ENCODE data around the gene OVCA2. TPM values are rescaled to one million over a fixed set of nuclear protein-coding genes. Genes with fewer than 3 reads are reported as not detected.
A peak's percentile ranks its signal among the peaks of the same experiment; 100 is the strongest.

OVCA2 gene
- total RNA-seq, 2 donors from 2014 or later: 41.0 to 49.8 TPM

DNA sequence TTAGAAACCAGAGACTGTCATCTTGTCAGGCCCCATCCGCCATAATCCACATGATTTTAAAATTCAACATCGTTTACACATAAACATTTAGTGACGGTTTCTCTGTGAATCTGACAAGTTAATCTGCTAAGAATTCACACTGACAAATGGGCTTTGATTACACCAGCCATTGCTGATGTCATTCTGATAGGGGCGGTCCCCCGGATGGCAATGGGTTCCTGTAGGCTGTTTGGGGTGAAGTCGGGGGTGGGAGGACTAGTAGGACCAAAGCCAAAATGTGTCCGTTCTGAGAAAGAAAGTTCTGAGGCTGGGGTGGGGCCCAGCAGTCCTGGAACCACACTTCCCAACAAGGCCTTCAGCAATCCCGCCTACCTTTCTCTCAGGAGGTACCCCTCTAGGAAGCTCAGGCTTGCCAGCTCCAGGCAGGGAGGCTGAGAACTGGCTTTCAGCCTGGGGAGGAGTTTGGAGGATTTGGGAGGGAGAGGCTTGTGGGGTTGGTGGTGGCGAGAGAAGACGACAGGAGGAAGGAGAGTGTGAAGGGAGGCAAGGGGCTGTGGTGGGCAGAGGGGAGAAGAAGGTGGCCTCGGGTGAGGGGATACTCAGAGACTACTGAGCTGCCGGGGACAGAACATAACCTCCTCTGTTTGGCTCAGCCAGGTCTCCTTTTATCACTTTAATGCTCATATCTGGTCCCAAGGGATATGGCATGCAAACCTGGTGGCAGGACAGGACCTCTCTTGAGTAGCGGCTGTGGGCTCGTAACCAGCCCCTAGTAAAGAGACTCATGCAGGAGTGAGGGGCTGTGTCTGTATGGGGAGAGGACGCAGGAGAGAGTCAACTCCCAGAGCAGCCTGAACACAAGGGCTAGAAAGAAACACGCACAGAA is 21.7 kb downstream of the OVCA2 start:
- Histone ChIP-seq H3K9ac (ENCODE audit: low read depth in 2 of 2, low read length in 2 of 2) (peak overlapping the region in 1 of 2 donors; percentile 43), H3K36me3 (no peaks in the 10 kb centered on the region), H3K4me3 (no peak overlapping the region), H3K9me3 (no peaks in the 10 kb centered on the region), H3K27ac (peak overlapping the region; percentile 67), H3K27me3 (no peaks in the 10 kb centered on the region), H3K4me1 (peaks cover 3% of the 10 kb centered on the region)
- DNase-seq: no peak
- intact Hi-C loops (cut with DNase I): no loop called here
- TF ChIP-seq, protein P1, sequence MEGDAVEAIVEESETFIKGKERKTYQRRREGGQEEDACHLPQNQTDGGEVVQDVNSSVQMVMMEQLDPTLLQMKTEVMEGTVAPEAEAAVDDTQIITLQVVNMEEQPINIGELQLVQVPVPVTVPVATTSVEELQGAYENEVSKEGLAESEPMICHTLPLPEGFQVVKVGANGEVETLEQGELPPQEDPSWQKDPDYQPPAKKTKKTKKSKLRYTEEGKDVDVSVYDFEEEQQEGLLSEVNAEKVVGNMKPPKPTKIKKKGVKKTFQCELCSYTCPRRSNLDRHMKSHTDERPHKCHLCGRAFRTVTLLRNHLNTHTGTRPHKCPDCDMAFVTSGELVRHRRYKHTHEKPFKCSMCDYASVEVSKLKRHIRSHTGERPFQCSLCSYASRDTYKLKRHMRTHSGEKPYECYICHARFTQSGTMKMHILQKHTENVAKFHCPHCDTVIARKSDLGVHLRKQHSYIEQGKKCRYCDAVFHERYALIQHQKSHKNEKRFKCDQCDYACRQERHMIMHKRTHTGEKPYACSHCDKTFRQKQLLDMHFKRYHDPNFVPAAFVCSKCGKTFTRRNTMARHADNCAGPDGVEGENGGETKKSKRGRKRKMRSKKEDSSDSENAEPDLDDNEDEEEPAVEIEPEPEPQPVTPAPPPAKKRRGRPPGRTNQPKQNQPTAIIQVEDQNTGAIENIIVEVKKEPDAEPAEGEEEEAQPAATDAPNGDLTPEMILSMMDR (IDR thresholded peaks at IDR 0.05): no peak

DNA sequence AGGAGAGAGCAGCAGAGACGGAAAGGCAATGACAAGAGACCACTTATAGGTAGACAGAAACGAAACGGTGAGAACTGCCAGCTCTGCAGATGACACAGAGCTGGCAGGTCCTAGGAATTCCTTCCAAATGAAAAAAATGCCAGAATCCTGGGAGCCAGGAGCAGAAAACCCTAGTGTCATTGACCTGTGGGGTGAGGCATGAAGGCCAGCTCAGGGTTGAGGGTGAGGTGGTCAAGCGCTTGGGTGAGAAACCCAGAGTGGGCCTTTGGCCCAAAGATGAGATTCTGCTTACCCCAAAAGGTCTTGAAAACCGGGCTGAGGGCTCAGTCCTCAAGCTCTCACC is 22.3 kb downstream of the OVCA2 start:
- DNase-seq: no peak
- H3K4me3 ChIP-seq: no peak overlapping the region
- H3K36me3 ChIP-seq: no peaks in the 10 kb centered on the region
- TF ChIP-seq, protein P1 (IDR thresholded peaks at IDR 0.05): no peak
- H3K27me3 ChIP-seq: no peaks in the 10 kb centered on the region
- no peaks in the 10 kb centered on the region for H3K4me1 ChIP-seq
- H3K9me3 ChIP-seq: no peaks in the 10 kb centered on the region
- peak overlapping the region in 1 of 2 donors; percentile 43 for H3K9ac ChIP-seq (ENCODE audit: low read depth in 2 of 2, low read length in 2 of 2)
- intact Hi-C loops (cut with DNase I): no loop called here
- H3K27ac ChIP-seq: peak overlapping the region; percentile 67

DNA sequence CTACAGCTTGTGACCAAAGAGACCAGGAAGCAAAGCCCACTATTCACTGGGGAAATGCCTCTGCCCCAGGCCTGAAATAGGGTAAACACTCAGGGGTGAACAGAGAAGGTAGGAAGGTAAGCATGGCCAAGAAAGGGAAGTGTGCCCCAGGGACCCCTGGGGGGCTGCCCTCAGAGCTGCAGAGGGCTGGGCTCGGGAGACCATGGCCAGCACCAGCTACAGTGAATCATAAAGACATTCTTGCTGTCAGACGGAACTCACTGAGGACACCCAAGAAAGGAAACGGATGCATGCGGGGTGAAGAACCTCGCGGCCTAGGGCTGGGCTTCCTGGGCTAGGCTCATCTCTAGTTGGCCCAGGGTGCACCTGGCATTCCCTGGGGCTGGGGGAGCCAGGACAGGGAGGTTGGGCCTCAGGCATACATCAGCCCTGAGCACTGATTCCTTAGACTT is 22.7 kb downstream of the OVCA2 start:
- Histone ChIP-seq H3K9ac (ENCODE audit: low read depth in 2 of 2, low read length in 2 of 2) (peak overlapping the region; percentile 33 to 35), H3K27ac (peak overlapping the region; percentile 67), H3K9me3 (no peaks in the 10 kb centered on the region), H3K4me3 (no peak overlapping the region), H3K36me3 (no peaks in the 10 kb centered on the region), H3K4me1 (no peaks in the 10 kb centered on the region), H3K27me3 (no peaks in the 10 kb centered on the region)
- intact Hi-C loops (cut with DNase I): no loop called here
- TF ChIP-seq, protein P1 (IDR thresholded peaks at IDR 0.05): no peak
- no peak for DNase-seq

DNA sequence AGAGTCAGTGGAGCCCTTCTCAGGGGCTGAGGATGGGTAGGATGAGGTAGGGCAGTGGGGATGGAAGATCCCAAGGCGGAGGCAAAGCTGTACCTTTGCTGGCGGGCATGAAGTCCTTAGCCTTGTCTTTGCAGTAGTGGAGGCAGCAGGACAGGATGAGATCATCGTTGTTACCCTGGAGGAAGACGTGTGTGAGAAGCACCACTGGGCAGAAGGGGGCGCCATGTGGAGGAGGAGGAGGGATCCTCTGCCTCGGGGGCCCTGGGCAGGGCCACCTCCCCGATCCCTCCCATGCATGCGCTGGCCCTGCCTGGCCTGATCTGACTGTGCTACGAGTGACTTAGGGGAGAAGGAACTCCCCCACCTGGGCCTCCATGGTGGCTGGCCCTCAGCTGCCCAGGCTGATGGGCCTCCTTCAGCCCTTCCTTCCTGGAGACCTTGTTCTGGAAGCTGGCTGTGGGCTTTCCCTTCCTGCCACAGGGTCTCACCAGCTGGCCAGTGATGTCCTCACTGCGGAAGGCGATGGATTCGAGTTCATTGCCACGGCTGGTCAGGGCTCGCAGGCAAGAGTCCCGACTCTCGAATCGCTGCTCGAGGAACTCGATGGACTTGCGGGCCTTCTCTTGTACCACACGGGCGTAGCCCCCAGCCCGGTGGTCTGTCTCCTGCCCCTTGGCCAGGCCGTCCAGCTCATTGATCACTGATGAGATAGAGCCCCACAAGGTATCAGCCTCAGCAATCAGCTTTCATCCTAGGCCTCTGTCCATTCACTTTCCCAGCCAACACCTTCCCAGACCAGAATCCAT is 23.4 kb downstream of the OVCA2 start:
- H3K4me3 ChIP-seq: no peak overlapping the region
- no peaks in the 10 kb centered on the region for H3K9me3 ChIP-seq
- no peaks in the 10 kb centered on the region for H3K27me3 ChIP-seq
- H3K27ac ChIP-seq: peak overlapping the region; percentile 67
- TF ChIP-seq, protein P1 (IDR thresholded peaks at IDR 0.05): peak; percentile 17
- intact Hi-C loops (cut with DNase I): no loop called here
- H3K9ac ChIP-seq (ENCODE audit: low read depth in 2 of 2, low read length in 2 of 2): peak overlapping the region; percentile 33 to 35
- H3K36me3 ChIP-seq: no peaks in the 10 kb centered on the region
- H3K4me1 ChIP-seq: no peaks in the 10 kb centered on the region
- DNase-seq: no peak

DNA sequence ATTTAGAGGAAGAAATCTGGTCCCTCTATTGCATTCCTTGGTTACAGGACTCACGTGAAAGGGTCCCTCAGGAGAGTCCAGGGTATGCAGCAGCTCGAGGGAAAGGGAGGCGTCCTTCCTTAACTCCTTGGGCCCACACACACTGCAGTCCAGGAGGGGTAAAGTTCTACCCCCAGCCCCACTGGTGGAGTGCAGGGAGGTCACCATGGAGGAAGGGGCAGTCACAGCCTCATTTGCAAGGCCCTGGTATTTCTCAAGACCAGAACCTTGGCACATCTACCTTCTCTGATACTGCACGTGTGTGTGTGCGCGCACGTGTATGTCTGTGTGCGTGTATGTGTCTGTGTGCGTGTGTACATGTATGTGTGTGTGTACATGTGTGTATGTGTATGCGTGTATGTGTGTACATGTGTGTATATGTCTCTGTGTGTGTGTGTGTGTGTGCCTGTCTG is 24.2 kb downstream of the OVCA2 start:
- Histone ChIP-seq H3K9ac (ENCODE audit: low read depth in 2 of 2, low read length in 2 of 2) (peak overlapping the region in 1 of 2 donors; percentile 8), H3K9me3 (no peaks in the 10 kb centered on the region), H3K27ac (peak overlapping the region; percentile 67), H3K4me3 (no peak overlapping the region), H3K36me3 (no peaks in the 10 kb centered on the region), H3K4me1 (no peaks in the 10 kb centered on the region), H3K27me3 (no peaks in the 10 kb centered on the region)
- DNase-seq: no peak
- intact Hi-C loops (cut with DNase I): no loop called here
- TF ChIP-seq, protein P1 (IDR thresholded peaks at IDR 0.05): no peak
